Mucosa of descending colon (tissue), 3 donors: ENCODE results near the gene TLR6. TPM values are rescaled to one million over a fixed set of nuclear protein-coding genes. Genes with fewer than 3 reads are reported as not detected.
A peak's percentile ranks its signal among the peaks of the same experiment; 100 is the strongest.

Source experiments
- ATAC-seq: fragments of 200-7000 bp; cut with Tn5 transposase; one replicate; pipeline ENCODE4 v1.9.1; 2020; ENCODE audit warnings: mild to moderate bottlenecking, moderate library complexity
- DNase-seq, 3 donors: peaks; one replicate each; pipeline ENCODE4 v3.0.0-alpha.2; 2020
- H3K36me3 ChIP-seq: fragments of 200-600 bp; one replicate; pipeline ENCODE4 v1.8.0; 2021; ENCODE audit warnings: low read depth, mild to moderate bottlenecking
- H3K4me1 ChIP-seq: fragments of 200-600 bp; one replicate; pipeline ENCODE4 v1.8.0; 2021; ENCODE audit warnings: low read depth, mild to moderate bottlenecking
- H3K4me3 ChIP-seq: fragments of 200-600 bp; one replicate; pipeline ENCODE4 v1.8.0; 2021; ENCODE audit warnings: mild to moderate bottlenecking
- H3K9me3 ChIP-seq: fragments of 200-600 bp; one replicate; pipeline ENCODE4 v1.8.0; 2021; ENCODE audit warnings: mild to moderate bottlenecking
- intact Hi-C, 2 donors: fragments of 100-400 bp; cut with DNase I in 1 of 2; cut with micrococcal nuclease in 1 of 2; formaldehyde crosslinking; loops; one replicate each; pipeline versions ENCODE4 v1.11.0 to v1.11.1; 2022; cut with DNase I, micrococcal nuclease
- total RNA-seq, 3 donors: library from RNA; stranded (reverse); fragmentation: NEBNext Ultra II Directional in 2 of 3; extraction: Animal tissue kit (Norgen Biotek cat#: 25700) in 2 of 3; gene quantifications; one replicate each; pipeline versions ENCODE4 v1.2.1 to v1.2.4, GENCODE V29; 2021 to 2023
- TF ChIP-seq, protein P1 (sequence below): fragments of 200-600 bp; IDR thresholded peaks from one replicate; pipeline ENCODE4 v1.8.0; 2022; ENCODE audit warnings: antibody characterized with exemption, mild to moderate bottlenecking
- donor health status: DM: no; HTN: no; CAD: no; lungs with moderate emphysema.
- donor health status: DM: no; HTN: no; CAD: no.
- donor health status: DM: no; HTN: yes; CAD: no.

TLR6 gene
- total RNA-seq, 3 donors from 2014 or later = 1.3 to 3.6 (median 2.3) TPM

DNA sequence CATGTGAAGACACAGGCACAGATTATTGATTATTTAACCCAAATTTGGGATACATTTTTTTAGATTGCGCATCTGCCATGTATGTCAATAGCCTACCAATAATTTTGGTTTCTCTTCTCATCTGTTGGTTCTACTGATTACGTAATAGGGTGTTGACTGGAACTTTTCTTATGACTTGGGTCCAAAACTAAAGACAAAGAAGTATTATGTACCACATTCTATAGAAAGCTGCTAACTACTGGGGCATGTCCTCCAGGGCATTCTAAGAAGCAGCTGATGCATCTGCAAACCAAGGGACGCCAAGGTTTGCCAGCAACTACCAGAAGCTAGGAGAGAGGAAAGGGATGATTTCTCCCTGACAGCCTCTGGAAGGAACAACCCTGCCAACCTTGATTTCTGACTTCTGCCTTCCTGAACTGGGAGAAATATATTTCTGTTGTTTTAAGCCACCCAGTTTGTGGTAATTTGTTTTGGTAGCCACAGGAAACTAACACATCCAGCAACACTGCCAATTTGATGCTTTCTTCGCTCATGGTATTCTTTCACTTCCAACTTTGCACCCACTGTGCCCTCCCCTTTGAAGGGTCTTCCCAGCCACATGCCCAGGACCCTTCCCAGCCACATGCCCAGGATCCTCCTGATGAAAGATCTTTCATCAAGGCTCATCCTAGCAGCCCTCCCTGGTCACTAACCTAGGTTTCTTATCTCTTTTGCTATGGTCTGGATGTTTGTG lies 36.1 kb downstream of the TLR6 start:
- H3K4me1 ChIP-seq = no peaks in the 10 kb centered on the region
- H3K4me3 ChIP-seq = no peak overlapping the region
- no peaks in the 10 kb centered on the region for H3K36me3 ChIP-seq
- ATAC-seq (no peak), DNase-seq (no peak)
- no peaks in the 10 kb centered on the region for H3K9me3 ChIP-seq
- intact Hi-C loops = no loop called here
- TF ChIP-seq, protein P1, sequence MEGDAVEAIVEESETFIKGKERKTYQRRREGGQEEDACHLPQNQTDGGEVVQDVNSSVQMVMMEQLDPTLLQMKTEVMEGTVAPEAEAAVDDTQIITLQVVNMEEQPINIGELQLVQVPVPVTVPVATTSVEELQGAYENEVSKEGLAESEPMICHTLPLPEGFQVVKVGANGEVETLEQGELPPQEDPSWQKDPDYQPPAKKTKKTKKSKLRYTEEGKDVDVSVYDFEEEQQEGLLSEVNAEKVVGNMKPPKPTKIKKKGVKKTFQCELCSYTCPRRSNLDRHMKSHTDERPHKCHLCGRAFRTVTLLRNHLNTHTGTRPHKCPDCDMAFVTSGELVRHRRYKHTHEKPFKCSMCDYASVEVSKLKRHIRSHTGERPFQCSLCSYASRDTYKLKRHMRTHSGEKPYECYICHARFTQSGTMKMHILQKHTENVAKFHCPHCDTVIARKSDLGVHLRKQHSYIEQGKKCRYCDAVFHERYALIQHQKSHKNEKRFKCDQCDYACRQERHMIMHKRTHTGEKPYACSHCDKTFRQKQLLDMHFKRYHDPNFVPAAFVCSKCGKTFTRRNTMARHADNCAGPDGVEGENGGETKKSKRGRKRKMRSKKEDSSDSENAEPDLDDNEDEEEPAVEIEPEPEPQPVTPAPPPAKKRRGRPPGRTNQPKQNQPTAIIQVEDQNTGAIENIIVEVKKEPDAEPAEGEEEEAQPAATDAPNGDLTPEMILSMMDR = no peak

DNA sequence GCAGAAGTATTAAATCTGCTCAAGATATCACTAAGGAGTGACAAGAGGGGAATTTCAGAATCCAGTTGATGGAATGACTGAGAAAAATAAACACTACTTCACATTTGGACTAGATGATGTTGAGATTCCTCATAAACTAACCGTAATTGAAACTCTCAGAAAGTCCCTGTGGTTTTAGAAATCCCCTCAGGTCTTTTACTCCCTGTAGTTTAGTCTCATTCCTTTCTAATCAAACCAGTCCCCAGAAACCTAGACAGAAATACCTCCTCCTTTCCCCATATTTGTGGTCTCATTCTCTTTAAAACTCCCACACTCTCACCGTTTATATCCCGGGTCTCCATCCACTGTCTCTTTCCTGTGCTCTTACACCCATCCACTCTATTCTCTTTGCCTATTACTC lies 37.0 kb downstream of the TLR6 start:
- intact Hi-C loops = no loop called here
- no peaks in the 10 kb centered on the region for H3K36me3 ChIP-seq

DNA sequence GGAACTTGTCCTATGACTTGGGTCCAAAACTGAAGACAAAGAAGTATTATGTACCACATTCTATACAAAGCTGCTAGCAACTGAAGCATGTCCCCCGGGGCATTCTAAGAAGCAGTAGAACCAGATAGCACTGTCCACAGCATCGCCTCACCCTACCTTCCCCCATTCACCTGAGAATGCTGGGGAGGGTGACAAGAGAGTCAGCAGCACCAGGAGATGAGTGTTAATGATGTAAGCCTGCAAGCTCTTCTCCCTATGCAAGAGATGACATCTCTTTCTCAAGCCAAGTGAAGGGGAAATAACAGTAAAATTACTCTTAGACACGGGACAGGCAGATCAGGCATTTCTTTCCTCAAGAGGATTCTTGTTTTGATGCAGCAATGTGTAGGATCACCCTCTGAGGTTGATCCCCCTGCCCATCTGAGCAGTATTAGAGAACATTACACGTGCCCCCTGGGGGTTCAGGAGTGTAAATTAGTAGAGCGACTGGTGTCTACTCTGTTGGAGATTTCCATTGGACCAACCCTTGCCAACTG lies 38.1 kb downstream of the TLR6 start:
- intact Hi-C loops = no loop called here
- Histone ChIP-seq H3K4me1 (no peaks in the 10 kb centered on the region), H3K4me3 (no peak overlapping the region), H3K9me3 (no peaks in the 10 kb centered on the region), H3K36me3 (no peaks in the 10 kb centered on the region)
- TF ChIP-seq, protein P1 = no peak
- ATAC-seq (no peak), DNase-seq (no peak)

More for the DNA sequence above, 37.0 kb downstream of the TLR6 start:
- TF ChIP-seq, protein P1 = no peak
- DNase-seq (no peak), ATAC-seq (no peak)
- Histone ChIP-seq H3K9me3 (no peaks in the 10 kb centered on the region), H3K4me3 (no peak overlapping the region), H3K4me1 (no peaks in the 10 kb centered on the region)

DNA sequence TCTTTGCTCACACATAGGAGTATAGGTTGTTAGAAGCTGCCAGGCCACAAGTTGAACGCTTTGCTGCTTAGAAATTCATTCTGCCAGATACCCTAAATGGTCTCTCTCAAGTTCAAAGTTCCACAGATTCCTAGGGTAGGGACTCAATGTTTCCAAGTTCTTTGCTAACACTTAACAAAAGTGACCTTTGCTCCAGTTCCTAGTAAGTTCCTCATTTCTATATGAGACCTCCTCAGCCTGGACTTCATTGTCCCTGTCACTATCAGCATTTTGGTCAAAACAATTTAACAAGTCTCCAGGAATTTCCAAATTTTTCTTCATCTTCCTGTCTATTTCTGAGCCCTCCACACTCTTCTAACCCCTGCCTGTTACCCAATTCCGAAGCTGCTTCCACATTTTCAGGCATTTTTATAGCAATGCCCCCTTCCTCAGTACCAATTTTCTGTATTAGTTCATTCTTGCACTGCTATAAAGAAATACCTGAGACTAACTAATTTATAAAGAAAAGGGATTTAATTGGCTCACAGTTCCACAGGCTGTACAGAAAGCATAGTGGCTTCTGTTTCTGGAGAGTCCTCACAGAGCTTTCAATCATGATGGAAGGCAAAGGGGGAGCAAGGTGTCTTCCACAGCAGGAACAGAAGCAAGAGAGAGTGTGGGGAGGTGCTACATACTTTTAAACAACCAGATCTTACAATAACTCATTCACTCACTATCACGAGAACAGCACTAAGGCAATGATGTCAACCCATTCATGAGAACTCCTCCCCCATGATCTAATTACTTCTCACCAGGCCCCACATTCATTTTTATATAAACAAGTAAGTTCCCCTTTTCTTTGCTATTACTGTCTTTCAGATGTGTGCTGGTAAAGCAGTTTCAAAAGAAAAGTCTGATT lies 40.5 kb downstream of the TLR6 start:
- intact Hi-C loops = no loop called here
- H3K9me3 ChIP-seq = no peaks in the 10 kb centered on the region
- no peaks in the 10 kb centered on the region for H3K4me1 ChIP-seq
- H3K36me3 ChIP-seq = no peaks in the 10 kb centered on the region
- TF ChIP-seq, protein P1 = no peak
- ATAC-seq = peak; percentile 61
- no peak for DNase-seq
- no peak overlapping the region for H3K4me3 ChIP-seq

DNA sequence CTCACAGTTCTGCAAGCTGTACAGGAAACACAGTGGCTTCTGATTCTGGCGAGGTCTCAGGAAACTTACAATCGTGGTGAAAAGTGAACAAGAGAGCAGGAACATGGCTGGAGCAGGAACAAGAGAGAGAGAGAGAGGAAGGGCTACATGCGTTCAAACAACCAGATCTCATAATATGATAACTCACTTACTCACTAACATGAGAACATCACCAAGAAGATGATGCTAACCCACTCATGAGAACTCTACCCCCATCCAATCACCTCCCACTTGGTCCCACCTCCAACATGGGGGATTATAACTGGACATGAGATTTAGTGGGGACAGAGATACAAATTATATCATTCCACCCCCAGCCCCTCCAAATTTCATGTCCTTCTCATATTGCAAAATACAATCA lies 42.2 kb downstream of the TLR6 start:
- DNase-seq (no peak), ATAC-seq (no peak)
- TF ChIP-seq, protein P1 = no peak

More for the DNA sequence above, 42.2 kb downstream of the TLR6 start:
- no peaks in the 10 kb centered on the region for H3K36me3 ChIP-seq
- no peaks in the 10 kb centered on the region for H3K9me3 ChIP-seq
- no peak overlapping the region for H3K4me3 ChIP-seq
- H3K4me1 ChIP-seq = no peaks in the 10 kb centered on the region
- intact Hi-C loops = no loop called here
